NOMO-1 treated with dmso at 0.1 percent for 144 hours (cell line): ENCODE measurements around the gene IL23R.
A peak's percentile ranks its signal among the peaks of the same experiment; 100 is the strongest.

Experiments used
- DNase-seq: peaks from one replicate; lab custom pipeline; 2025; ENCODE audit not compliant: unreplicated experiment; lab: John Stamatoyannopoulos, UW

The IL23R gene

GRCh38 chr1:67148516-67149178, 17.6 kb upstream of the IL23R start:
- DNase-seq = no peak

DNA sequence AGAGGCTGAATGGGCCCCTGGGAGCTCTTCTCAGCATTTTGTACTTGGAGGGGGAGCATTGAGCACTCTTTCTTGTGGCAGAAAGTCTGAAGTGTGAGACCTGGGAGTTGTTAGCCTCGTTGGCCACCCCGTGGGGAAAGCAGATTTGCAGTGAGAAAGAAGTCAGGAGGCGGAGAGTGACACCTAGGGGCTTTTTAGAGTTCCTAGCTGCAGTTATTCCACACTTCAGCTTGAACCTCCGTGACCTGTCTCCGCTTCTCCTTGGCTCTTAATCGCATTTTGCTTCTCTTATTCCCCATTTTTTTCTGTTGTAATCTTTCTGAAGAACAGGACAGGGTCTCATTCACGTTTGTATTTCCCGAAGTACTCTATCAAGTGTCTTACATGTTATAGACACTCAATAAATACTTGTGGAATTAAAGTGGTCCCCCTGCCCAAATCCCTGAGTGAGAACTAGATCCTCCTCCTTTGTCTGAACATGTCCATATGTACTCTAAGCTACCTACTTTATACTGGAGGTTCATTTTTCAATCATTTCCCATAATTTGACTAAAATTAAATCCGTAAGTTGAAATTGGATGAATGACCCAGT, 17.0 kb upstream of the IL23R start:
- DNase-seq = peak; percentile 33

DNA sequence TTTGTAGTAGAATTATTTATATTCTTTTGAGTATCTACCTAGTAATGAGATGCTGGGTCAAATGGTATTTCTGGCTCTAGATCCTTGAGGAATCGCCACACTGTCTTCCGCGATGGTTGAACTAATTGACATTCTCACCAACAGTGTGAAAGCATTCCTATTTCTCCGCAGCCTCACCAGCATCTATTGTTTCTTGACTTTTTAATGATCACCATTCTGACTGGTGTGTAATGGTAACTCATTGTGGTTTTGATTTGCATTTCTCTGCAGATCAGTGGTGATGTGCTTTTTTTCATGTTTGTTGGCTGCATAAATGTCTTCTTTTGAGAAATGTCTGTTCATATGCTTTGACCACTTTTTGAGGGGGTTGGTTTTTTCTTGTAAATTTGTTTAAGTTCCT, 15.3 kb upstream of the IL23R start:
- no peak for DNase-seq

DNA sequence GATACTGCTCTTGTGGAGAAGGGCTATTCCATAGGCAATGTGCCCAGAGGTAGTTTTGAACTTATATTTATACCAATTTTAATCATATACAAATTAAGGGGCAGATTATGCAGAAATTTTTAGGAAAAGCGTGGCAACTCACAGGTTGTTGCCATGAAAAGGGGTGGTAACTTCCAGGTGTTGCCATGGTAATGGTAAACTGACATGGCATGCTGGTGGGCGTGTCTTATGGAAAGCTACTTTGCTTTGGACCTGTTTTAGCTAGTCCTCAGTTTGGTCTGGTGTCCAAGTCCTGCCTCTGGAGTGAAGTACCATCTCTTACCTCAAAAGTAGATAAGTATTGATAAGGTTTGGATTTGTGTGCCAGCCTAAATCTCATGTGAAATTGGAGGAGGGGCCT, 7.9 kb upstream of the IL23R start:
- DNase-seq = no peak

DNA sequence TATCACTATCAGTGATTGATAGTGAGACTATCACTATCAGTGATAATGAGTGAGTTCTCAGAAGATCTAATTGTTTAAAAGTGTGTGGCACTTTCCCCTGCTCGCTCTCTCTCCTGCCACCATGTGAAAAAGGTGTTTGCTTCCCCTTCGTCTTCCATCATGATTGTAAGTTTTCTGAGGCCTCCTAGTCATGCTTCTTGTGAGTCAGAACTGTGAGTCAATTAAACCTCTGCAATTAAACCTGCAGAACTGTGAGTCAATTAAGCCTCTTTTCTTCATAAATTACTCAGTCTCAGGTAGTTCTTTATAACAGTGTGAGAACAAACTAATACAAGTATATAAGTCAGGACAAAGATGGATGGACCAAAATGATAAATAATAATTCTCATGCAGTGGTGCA, 7.0 kb upstream of the IL23R start:
- no peak for DNase-seq

DNA sequence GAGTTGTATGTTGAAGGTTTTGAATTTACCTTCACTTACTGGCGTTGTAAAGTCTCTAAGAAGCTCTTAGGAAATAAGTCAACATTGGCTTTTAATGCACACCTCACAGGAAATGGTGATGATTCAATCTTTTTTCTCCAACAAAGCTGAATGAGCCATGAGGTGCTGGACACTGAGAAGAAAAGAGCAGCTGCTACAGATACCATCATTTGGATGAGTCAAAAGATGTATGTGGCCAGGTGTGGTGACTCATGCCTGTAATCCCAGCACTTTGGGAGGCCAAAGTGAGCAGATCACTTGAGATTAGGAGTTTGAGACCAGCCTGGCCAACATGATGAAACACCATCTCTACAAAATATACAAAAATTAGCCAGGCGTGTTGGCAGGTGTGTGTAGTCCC, 3.3 kb upstream of the IL23R start:
- DNase-seq = no peak

GRCh38 chr1:67165468-67166041, 699 bp upstream of the IL23R start:
- no peak for DNase-seq

- no peak for DNase-seq
Observed at GRCh38 chr1:67169496-67169895, 3.2 kb downstream of the IL23R start.

GRCh38 chr1:67169932-67170331, 3.7 kb downstream of the IL23R start:
- DNase-seq = no peak

DNA sequence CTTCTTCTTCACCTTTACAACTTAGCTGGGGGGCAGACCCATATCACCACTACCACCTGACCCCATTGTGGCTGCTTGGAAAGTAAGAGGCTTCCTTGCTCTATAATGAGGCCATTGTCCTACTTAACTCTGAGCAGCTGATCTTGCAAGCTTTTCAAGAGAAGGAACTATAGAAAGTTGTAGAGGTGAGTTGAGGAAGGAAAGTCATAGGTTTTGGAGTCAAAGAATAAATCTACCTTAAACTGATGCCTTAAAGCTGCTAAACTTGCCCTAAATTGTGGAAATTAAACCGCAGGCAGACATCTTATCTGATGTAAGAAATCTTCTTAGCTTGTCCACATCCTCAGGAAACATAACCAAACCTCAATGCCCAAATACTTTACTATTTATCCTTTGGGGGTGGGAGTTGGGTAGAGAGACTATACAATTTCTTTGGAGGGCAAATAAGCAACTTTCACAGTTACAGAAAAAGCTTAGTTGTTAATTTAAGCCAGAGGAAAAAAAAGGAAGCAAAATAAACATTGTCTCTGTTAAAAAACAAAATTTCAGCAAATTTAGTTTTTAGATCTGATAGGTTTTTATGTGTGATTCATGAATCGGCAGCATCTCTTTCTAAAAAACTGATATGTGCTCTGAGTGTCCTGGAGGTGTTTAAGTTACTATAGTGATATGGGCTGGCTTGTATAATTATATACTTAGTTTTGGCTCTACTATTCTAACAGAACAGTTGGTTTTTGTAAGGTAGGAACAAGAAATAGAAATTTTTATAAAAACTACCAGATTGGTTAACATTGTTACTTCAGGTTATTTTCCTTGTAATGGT, 4.7 kb downstream of the IL23R start:
- DNase-seq = no peak

GRCh38 chr1:67171574-67171955, 5.3 kb downstream of the IL23R start:
- DNase-seq = no peak

GRCh38 chr1:67171978-67172377, 5.7 kb downstream of the IL23R start:
- no peak for DNase-seq

DNA sequence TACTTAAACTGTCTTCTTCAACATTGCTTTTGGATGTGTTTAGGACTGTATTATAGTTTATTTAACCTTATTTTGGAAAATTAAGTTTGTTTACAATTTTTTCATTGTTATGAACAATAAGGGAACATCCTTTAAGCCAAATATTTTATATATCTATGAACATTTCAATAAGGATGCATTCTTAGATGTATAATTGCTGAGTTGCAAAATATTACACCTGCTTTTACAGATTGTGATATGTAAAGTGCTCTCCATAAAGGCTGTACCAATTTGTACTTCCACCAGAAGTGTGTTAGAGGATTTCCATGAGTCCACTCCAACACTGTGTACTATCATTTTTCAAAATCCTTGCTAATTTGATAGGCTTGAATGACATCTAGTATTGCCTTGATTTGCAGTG, 7.7 kb downstream of the IL23R start:
- DNase-seq = no peak

GRCh38 chr1:67174716-67175284, 8.5 kb downstream of the IL23R start:
- no peak for DNase-seq

GRCh38 chr1:67175530-67176087, 9.4 kb downstream of the IL23R start:
- DNase-seq = no peak

DNA sequence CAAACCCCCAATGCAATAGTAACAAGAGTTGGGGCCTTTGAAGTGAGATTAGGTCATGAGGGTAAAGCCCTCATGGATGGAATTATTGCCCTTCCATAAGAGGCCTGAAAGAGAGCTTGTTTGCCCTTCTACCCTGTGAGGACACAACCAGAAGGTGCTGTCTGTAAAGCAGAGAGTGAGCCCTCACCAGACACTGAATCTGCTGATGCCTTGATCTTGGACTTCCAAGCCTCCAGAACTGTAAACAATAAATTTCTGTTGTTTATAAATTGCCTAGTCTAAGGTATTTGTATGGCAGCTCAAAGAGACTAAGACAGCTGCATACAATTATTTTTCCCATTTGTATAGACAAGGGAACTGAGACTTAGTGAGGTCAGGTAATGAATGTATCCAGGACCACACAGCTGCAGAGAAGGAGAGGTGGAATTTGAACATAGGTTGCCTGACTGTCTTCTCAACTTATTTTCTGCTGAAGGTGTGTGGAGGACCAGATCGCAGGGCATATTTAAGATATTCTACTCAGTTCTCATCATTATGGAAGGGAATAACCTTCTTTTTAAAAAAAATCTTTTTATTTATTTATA, 18.7 kb downstream of the IL23R start:
- no peak for DNase-seq

- DNase-seq = no peak
Observed at GRCh38 chr1:67188137-67188536, 21.9 kb downstream of the IL23R start.

- no peak for DNase-seq
Observed at GRCh38 chr1:67189953-67190352, 23.7 kb downstream of the IL23R start.

- DNase-seq = no peak
Observed at GRCh38 chr1:67190410-67190809, 24.2 kb downstream of the IL23R start.

DNA sequence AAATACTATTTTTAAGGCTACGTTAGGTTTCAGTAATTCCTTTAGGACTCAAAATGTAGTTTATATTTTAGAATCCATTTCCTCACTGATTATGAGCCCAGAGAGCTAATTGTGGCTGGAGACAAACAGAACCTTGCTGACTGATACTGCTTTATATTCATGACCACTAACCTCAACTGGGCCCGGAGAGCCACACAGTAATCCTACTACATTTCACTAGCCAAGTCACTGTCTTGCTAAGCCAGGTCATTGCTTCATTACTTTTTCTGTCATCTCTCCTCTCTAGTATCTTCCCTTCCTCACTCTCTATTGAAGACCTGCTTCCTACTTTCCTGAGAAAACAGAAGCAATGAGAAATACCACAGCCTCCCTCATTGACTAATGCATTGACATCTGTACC, 24.7 kb downstream of the IL23R start:
- DNase-seq = no peak
